BLaER1 treated with 17β-estradiol and CSF1 and Interleukin-3, amounts not matched to agents 10 nM and 100 nM (cell line): Measurements from ENCODE around the gene GPN3.
"Not testable (repeated sequence)": the region's sequence is repeated elsewhere in the genome, so short reads cannot be mapped to it uniquely, and the experiment has no call there.

ENCODE experiments used
- H3K27ac ChIP-seq, 11 experiments: shearing (Covaris generic); formaldehyde crosslinking; 2 replicates each; pipeline ENCODE4 v1.8.1; 2022
- H3K27me3 ChIP-seq, 11 experiments: shearing (Covaris generic); formaldehyde crosslinking; 2 replicates each; pipeline ENCODE4 v1.8.1; 2022
- H3K36me3 ChIP-seq, 11 experiments: shearing (Covaris generic); formaldehyde crosslinking; 2 replicates each; pipeline ENCODE4 v1.8.1; 2022
- H3K4me1 ChIP-seq, 10 experiments: shearing (Covaris generic); formaldehyde crosslinking; 2 replicates each; pipeline ENCODE4 v1.8.1; 2022
- H3K4me2 ChIP-seq, 11 experiments: shearing (Covaris generic); formaldehyde crosslinking; 2 replicates each; pipeline ENCODE4 v1.8.1; 2022
- H3K4me3 ChIP-seq, 10 experiments: shearing (Covaris generic); formaldehyde crosslinking; 2 replicates each; pipeline ENCODE4 v1.8.1; 2022
- H3K9ac ChIP-seq, 11 experiments: shearing (Covaris generic); formaldehyde crosslinking; 2 replicates each; pipeline ENCODE4 v1.8.1; 2022
- H3K9me3 ChIP-seq, 11 experiments: shearing (Covaris generic); formaldehyde crosslinking; replicated peaks in 1 of 11; 2 replicates each; pipeline ENCODE4 v1.8.1; 2022
- H4K20me1 ChIP-seq, 11 experiments: shearing (Covaris generic); formaldehyde crosslinking; 2 replicates each; pipeline ENCODE4 v1.8.1; 2022
- Cebpa-rat ChIP-seq, 11 experiments: shearing (Covaris generic); IDR thresholded peaks; 2 replicates each; pipeline ENCODE4 v1.8.1; 2022

GPN3 gene

GRCh38 chr12:110501399-110501751 lies 33.3 kb upstream of the GPN3 start:
- Histone ChIP-seq H3K9me3 (no peaks in the 10 kb centered on the region), H3K4me1 (peaks cover 21 to 41% (median 32%) of the 10 kb centered on the region in 10 experiments), H3K4me2 (peak overlapping the region; percentile 81 to 97 (median 93)), H3K27ac (peak overlapping the region; percentile 93 to 98 (median 97)), H3K27me3 (no peaks in the 10 kb centered on the region), H3K4me3 (peak overlapping the region; percentile 72 to 98 (median 88)), H4K20me1 (peaks cover 0 to 27% (median 5%) of the 10 kb centered on the region in 11 experiments; a peak in 8 of 22 replicates), H3K9ac (peak overlapping the region; percentile 93 to 98 (median 98)), H3K36me3 (peaks cover 4 to 42% (median 25%) of the 10 kb centered on the region in 11 experiments; a peak in 19 of 22 replicates)
- TF ChIP-seq Cebpa-rat (IDR thresholded peaks at IDR 0.05): no peak

- Histone ChIP-seq H4K20me1 (peaks cover 0 to 48% (median 5%) of the 10 kb centered on the region in 11 experiments; a peak in 8 of 22 replicates), H3K27me3 (no peaks in the 10 kb centered on the region), H3K4me1 (peaks cover 21 to 41% (median 32%) of the 10 kb centered on the region in 10 experiments), H3K9ac (peak overlapping the region in 7 of 11 experiments; percentile 13 to 98 (median 52); a peak in 12 of 22 replicates), H3K36me3 (peaks cover 25 to 64% (median 43%) of the 10 kb centered on the region in 11 experiments), H3K4me3 (peak overlapping the region in 3 of 10 experiments; percentile 72 to 89 (median 85); a peak in 5 of 20 replicates), H3K9me3 (no peaks in the 10 kb centered on the region), H3K4me2 (peak overlapping the region in 9 of 11 experiments; percentile 6 to 97 (median 83); a peak in 14 of 22 replicates), H3K27ac (peak overlapping the region in 10 of 11 experiments; percentile 3 to 98 (median 98); a peak in 15 of 22 replicates)
- no peak for TF ChIP-seq Cebpa-rat (IDR thresholded peaks at IDR 0.05)
Measured at GRCh38 chr12:110498984-110499706, 31.1 kb upstream of the GPN3 start.

GRCh38 chr12:110475426-110475825 lies 7.4 kb upstream of the GPN3 start:
- peaks cover 19 to 100% (median 79%) of the 10 kb centered on the region in 11 experiments for H3K36me3 ChIP-seq
- H3K4me2 ChIP-seq: no peak overlapping the region
- no peak overlapping the region for H3K4me3 ChIP-seq
- H3K9ac ChIP-seq: no peak overlapping the region
- H3K4me1 ChIP-seq: peaks cover 10 to 29% (median 20%) of the 10 kb centered on the region in 10 experiments; a peak in 19 of 20 replicates
- H3K9me3 ChIP-seq: no peaks in the 10 kb centered on the region
- H3K27me3 ChIP-seq: no peaks in the 10 kb centered on the region
- no peak for TF ChIP-seq Cebpa-rat (IDR thresholded peaks at IDR 0.05)
- no peak overlapping the region for H3K27ac ChIP-seq
- peaks cover 0 to 29% (median 6%) of the 10 kb centered on the region in 11 experiments; a peak in 8 of 22 replicates for H4K20me1 ChIP-seq

GRCh38 chr12:110467847-110468213 lies 227 bp downstream of the GPN3 start:
- peak overlapping the region; percentile 70 to 100 (median 98) for H3K27ac ChIP-seq

GRCh38 chr12:110466791-110467190 lies 1.3 kb downstream of the GPN3 start:
- H3K4me2 ChIP-seq: peak overlapping the region; percentile 82 to 95 (median 93)
- H3K9ac ChIP-seq: peak overlapping the region; percentile 89 to 99 (median 97)
- H3K27me3 ChIP-seq: no peaks in the 10 kb centered on the region
- H3K36me3 ChIP-seq: peaks cover 37 to 63% (median 45%) of the 10 kb centered on the region in 11 experiments
- TF ChIP-seq Cebpa-rat (IDR thresholded peaks at IDR 0.05): no peak
- H3K4me3 ChIP-seq: peak overlapping the region; percentile 73 to 90 (median 81)
- no peaks in the 10 kb centered on the region for H3K9me3 ChIP-seq
- H3K27ac ChIP-seq: peak overlapping the region; percentile 1 to 100 (median 98); a peak in 21 of 22 replicates
- peaks cover 0 to 12% (median 0%) of the 10 kb centered on the region in 11 experiments; a peak in 2 of 22 replicates for H4K20me1 ChIP-seq
- peaks cover 26 to 69% (median 48%) of the 10 kb centered on the region in 10 experiments for H3K4me1 ChIP-seq

More at GRCh38 chr12:110467847-110468213, 227 bp downstream of the GPN3 start:
- no peaks in the 10 kb centered on the region for H3K27me3 ChIP-seq
- H3K9me3 ChIP-seq: no peaks in the 10 kb centered on the region
- H3K4me1 ChIP-seq: peaks cover 29 to 70% (median 54%) of the 10 kb centered on the region in 10 experiments
- H4K20me1 ChIP-seq: peaks cover 0 to 12% (median 0%) of the 10 kb centered on the region in 11 experiments; a peak in 2 of 22 replicates
- H3K36me3 ChIP-seq: peaks cover 27 to 60% (median 38%) of the 10 kb centered on the region in 11 experiments
- no peak for TF ChIP-seq Cebpa-rat (IDR thresholded peaks at IDR 0.05)
- H3K4me3 ChIP-seq: peak overlapping the region; percentile 73 to 90 (median 81)
- peak overlapping the region; percentile 82 to 95 (median 93) for H3K4me2 ChIP-seq
- H3K9ac ChIP-seq: peak overlapping the region; percentile 89 to 99 (median 97)

GRCh38 chr12:110465765-110466164 lies 2.3 kb downstream of the GPN3 start:
- not testable (repeated sequence) for H3K27me3 ChIP-seq, H3K4me3 ChIP-seq, H3K9me3 ChIP-seq
- Histone ChIP-seq H3K36me3 (peaks cover 47 to 65% (median 55%) of the 10 kb centered on the region in 11 experiments), H3K4me2 (peak overlapping the region in 7 of 11 experiments; percentile 82 to 95 (median 93); a peak in 10 of 22 replicates), H3K27ac (peak overlapping the region in 4 of 11 experiments; percentile 97 to 100 (median 98); a peak in 5 of 22 replicates), H3K4me1 (peaks cover 26 to 66% (median 46%) of the 10 kb centered on the region in 10 experiments), H4K20me1 (peaks cover 0 to 12% (median 0%) of the 10 kb centered on the region in 11 experiments; a peak in 2 of 22 replicates), H3K9ac (peak overlapping the region; percentile 8 to 99 (median 96); a peak in 15 of 22 replicates)

- Histone ChIP-seq H3K4me3 (no peak overlapping the region), H3K9me3 (no peaks in the 10 kb centered on the region), H3K27ac (peak overlapping the region in 8 of 11 experiments; percentile 14 to 100 (median 32); a peak in 11 of 22 replicates), H4K20me1 (peaks cover 0 to 12% (median 0%) of the 10 kb centered on the region in 11 experiments; a peak in 2 of 22 replicates), H3K36me3 (peaks cover 55 to 65% (median 60%) of the 10 kb centered on the region in 11 experiments), H3K4me1 (peaks cover 20 to 61% (median 39%) of the 10 kb centered on the region in 10 experiments), H3K4me2 (peak overlapping the region in 6 of 11 experiments; percentile 6 to 95 (median 58); a peak in 8 of 22 replicates), H3K27me3 (no peaks in the 10 kb centered on the region), H3K9ac (peak overlapping the region in 10 of 11 experiments; percentile 2 to 99 (median 34); a peak in 16 of 22 replicates)
- no peak for TF ChIP-seq Cebpa-rat (IDR thresholded peaks at IDR 0.05)
Measured at GRCh38 chr12:110465024-110465423, 3.0 kb downstream of the GPN3 start.

- H3K9ac ChIP-seq: peak overlapping the region in 1 of 11 experiments; percentile 39; a peak in 3 of 22 replicates
- H3K4me3 ChIP-seq, H3K27me3 ChIP-seq, H4K20me1 ChIP-seq, H3K9me3 ChIP-seq: not testable (repeated sequence)
- 0 out of 22 replicates have a peak overlapping the region, but pooled peaks of 1 of the 11 experiments have one; percentile 28 for H3K4me2 ChIP-seq
- H3K4me1 ChIP-seq: peaks cover 22 to 77% (median 53%) of the 10 kb centered on the region in 10 experiments
- peak overlapping the region in 4 of 11 experiments; percentile 9 to 20 (median 16); a peak in 4 of 22 replicates for H3K27ac ChIP-seq
- peaks cover 76 to 94% (median 89%) of the 10 kb centered on the region in 11 experiments for H3K36me3 ChIP-seq
Measured at GRCh38 chr12:110461189-110461588, 6.9 kb downstream of the GPN3 start.
